ENCODE measurements around the gene SOD2.
A peak's percentile ranks its signal among the peaks of the same experiment; 100 is the strongest.
"Not testable (repeated sequence)": the region's sequence is repeated elsewhere in the genome, so short reads cannot be mapped to it uniquely, and the experiment has no call there.

The SOD2 gene

GRCh38 chr6:159691963-159692287 lies 1.1 kb downstream of the SOD2 start:
- no peak for DNase-seq (ENCODE audit: low read depth, low spot score)
- CTCF ChIA-PET = interaction anchor here (0.9 to 5.3 kb wide), 26 partner anchors 9 to 292 kb away, joined by 3 to 46 read pairs (median 5); partner anchors contain the start of genes ACAT2, MRPL18 and TCP1
- TF ChIP-seq CTCF (IDR thresholded peaks at IDR 0.05; ENCODE audit: insufficient read depth, low read length, missing control alignments) = no peak
- POLR2A ChIA-PET = interaction anchor here (0.6 to 2.3 kb wide), 4 partner anchors 35 to 98 kb away, joined by 4 to 12 read pairs (median 5); partner anchors contain the start of genes ACAT2, MRPL18, TCP1 and WTAP
- H3K4me3 ChIP-seq (ENCODE audit: low read depth, low read length) = peak overlapping the region; percentile 76

GRCh38 chr6:159691133-159691962 lies 1.7 kb downstream of the SOD2 start:
- TF ChIP-seq CTCF (IDR thresholded peaks at IDR 0.05; ENCODE audit: insufficient read depth, low read length, missing control alignments) = peak; percentile 56
- peak overlapping the region; percentile 76 for H3K4me3 ChIP-seq (ENCODE audit: low read depth, low read length)
- ChIA-PET POLR2A (interaction anchor here (0.6 to 2.3 kb wide), 3 partner anchors 36 to 98 kb away, joined by 4 to 12 read pairs (median 6); partner anchors contain the start of genes MRPL18, TCP1 and WTAP), CTCF (interaction anchor here (0.7 to 5.3 kb wide), 33 partner anchors 9 to 397 kb away, joined by 3 to 46 read pairs (median 5); partner anchors contain the start of genes ACAT2, MRPL18 and TCP1)
- DNase-seq (ENCODE audit: low read depth, low spot score) = peak; percentile 67

GRCh38 chr6:159690135-159690534 lies 2.9 kb downstream of the SOD2 start:
- H3K4me3 ChIP-seq (ENCODE audit: low read depth, low read length); DNase-seq (ENCODE audit: low read depth, low spot score); POLR2A ChIA-PET: not testable (repeated sequence)
- CTCF ChIA-PET = interaction anchor here (1.0 to 5.3 kb wide), 11 partner anchors 8 to 398 kb away, joined by 3 to 46 read pairs (median 6); partner anchors contain the start of gene ACAT2

GRCh38 chr6:159689001-159689400 lies 4.0 kb downstream of the SOD2 start:
- H3K4me3 ChIP-seq (ENCODE audit: low read depth, low read length) = no peak overlapping the region
- DNase-seq (ENCODE audit: low read depth, low spot score) = no peak
- TF ChIP-seq CTCF (IDR thresholded peaks at IDR 0.05; ENCODE audit: insufficient read depth, low read length, missing control alignments) = no peak
- ChIA-PET POLR2A (interaction anchor here (0.6 kb wide), 1 partner anchor 36 kb away, joined by 3 read pairs; no protein-coding TSS in a partner anchor), CTCF (interaction anchor here (0.7 to 5.3 kb wide), 6 partner anchors 9 to 165 kb away, joined by 3 to 46 read pairs (median 3); no protein-coding TSS in a partner anchor)

GRCh38 chr6:159688266-159688905 lies 4.7 kb downstream of the SOD2 start:
- H3K4me3 ChIP-seq (ENCODE audit: low read depth, low read length) = no peak overlapping the region
- ChIA-PET CTCF (interaction anchor here (0.6 to 5.3 kb wide), 6 partner anchors 9 to 1290 kb away, joined by 3 to 46 read pairs (median 3); no protein-coding TSS in a partner anchor), POLR2A (interaction anchor here (0.6 kb wide), 1 partner anchor 37 kb away, joined by 3 read pairs; no protein-coding TSS in a partner anchor)
- no peak for TF ChIP-seq CTCF (IDR thresholded peaks at IDR 0.05; ENCODE audit: insufficient read depth, low read length, missing control alignments)
- DNase-seq (ENCODE audit: low read depth, low spot score) = no peak

GRCh38 chr6:159687341-159687740 lies 5.7 kb downstream of the SOD2 start:
- no peak for DNase-seq (ENCODE audit: low read depth, low spot score)
- CTCF ChIA-PET = interaction anchor here (0.9 kb wide), 1 partner anchor 103 kb away, joined by 3 read pairs; the partner anchor contains the start of gene MRPL18
- no peak overlapping the region for H3K4me3 ChIP-seq (ENCODE audit: low read depth, low read length)
- TF ChIP-seq CTCF (IDR thresholded peaks at IDR 0.05; ENCODE audit: insufficient read depth, low read length, missing control alignments) = no peak
- POLR2A ChIA-PET = no interaction called here
